Naive B cell (primary cell): ENCODE results near the gene NABP2. TPM values are rescaled to one million over a fixed set of nuclear protein-coding genes. Genes with fewer than 3 reads are reported as not detected.
A peak's percentile ranks its signal among the peaks of the same experiment; 100 is the strongest.

Experiments used
- ATAC-seq, 2 donors: fragments of 150-1000 bp; cut with Tn5 transposase; 2 replicates each; pipeline ENCODE4 v1.10.0; 2021; ENCODE audit warnings: low read depth in 2 of 2, mild to moderate bottlenecking in 2 of 2, moderate library complexity in 2 of 2
- DNase-seq: peaks from one replicate; pipeline ENCODE4 v3.0.0; 2022
- H3K27ac Mint-ChIP-seq, 6 donors: one replicate each; pipeline ENCODE4 v1.8.0; 2020 to 2022; ENCODE audit warnings: mild to moderate bottlenecking in 6 of 6, mixed read lengths in 6 of 6, moderate library complexity in 5 of 6, inconsistent platforms in 2 of 6
- H3K27me3 Mint-ChIP-seq, 3 donors: one replicate each; pipeline ENCODE4 v1.8.0; 2021 to 2022; ENCODE audit warnings: mixed read lengths in 3 of 3, mild to moderate bottlenecking in 1 of 3
- H3K36me3 Mint-ChIP-seq, 2 donors: one replicate each; pipeline ENCODE4 v1.8.0; 2020 to 2022; ENCODE audit warnings: mixed read lengths in 2 of 2, inconsistent platforms in 1 of 2, mild to moderate bottlenecking in 1 of 2
- H3K4me1 Mint-ChIP-seq, 3 donors: one replicate each; pipeline ENCODE4 v1.8.0; 2020 to 2022; ENCODE audit warnings: mixed read lengths in 3 of 3, inconsistent platforms in 1 of 3, mild to moderate bottlenecking in 1 of 3, moderate library complexity in 1 of 3
- H3K4me3 Mint-ChIP-seq, 8 donors: one replicate each; pipeline ENCODE4 v1.8.0; 2020 to 2022; ENCODE audit warnings: mild to moderate bottlenecking in 8 of 8, mixed read lengths in 8 of 8, moderate library complexity in 8 of 8, inconsistent platforms in 2 of 8
- H3K9me3 Mint-ChIP-seq, 7 donors: one replicate each; pipeline ENCODE4 v1.8.0; 2020 to 2022; ENCODE audit warnings: mixed read lengths in 7 of 7, mild to moderate bottlenecking in 5 of 7, inconsistent platforms in 2 of 7, moderate library complexity in 1 of 7
- polyA plus RNA-seq, 6 donors: library from polyadenylated mRNA; unstranded; fragments of 300-500 nt; fragmentation: Illumina TruSeq; gene quantifications; one replicate each; pipeline ENCODE4 v1.2.3, GENCODE V29; 2021; ENCODE audit warnings: low read depth in 6 of 6

NABP2 gene
- polyA plus RNA-seq, 6 donors from 2014 or later = 0.73 to 5.7 (median 3.9) TPM

DNA sequence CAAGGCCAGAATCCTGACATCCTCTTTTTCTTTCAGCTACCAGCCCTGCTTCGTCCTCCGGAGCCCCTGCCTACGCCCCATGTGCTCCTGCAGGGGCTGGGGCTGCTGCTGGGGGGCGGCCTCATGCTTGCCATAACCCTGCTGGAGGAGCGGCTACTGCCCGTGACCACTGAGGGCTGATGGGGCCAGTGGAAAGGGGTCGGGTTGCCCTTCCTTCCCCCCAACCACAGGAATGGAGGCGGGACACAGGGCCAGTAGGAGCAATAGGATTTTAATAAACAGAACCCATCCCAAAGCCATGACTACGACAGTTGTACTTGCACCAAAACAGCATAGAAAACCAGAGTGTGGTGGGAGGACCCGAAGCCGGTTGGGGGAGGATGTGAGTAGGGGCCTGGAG is 13.4 kb downstream of the NABP2 start:
- no peak for DNase-seq
- Mint-ChIP-seq H3K27ac (peak overlapping the region in 1 of 6 donors; percentile 33), H3K9me3 (no peaks in the 10 kb centered on the region), H3K4me3 (no peak overlapping the region), H3K27me3 (no peaks in the 10 kb centered on the region), H3K36me3 (peaks cover 0 to 11% of the 10 kb centered on the region in 2 donors), H3K4me1 (peaks cover 3 to 16% (median 8%) of the 10 kb centered on the region in 3 donors)
- no peak for ATAC-seq

DNA sequence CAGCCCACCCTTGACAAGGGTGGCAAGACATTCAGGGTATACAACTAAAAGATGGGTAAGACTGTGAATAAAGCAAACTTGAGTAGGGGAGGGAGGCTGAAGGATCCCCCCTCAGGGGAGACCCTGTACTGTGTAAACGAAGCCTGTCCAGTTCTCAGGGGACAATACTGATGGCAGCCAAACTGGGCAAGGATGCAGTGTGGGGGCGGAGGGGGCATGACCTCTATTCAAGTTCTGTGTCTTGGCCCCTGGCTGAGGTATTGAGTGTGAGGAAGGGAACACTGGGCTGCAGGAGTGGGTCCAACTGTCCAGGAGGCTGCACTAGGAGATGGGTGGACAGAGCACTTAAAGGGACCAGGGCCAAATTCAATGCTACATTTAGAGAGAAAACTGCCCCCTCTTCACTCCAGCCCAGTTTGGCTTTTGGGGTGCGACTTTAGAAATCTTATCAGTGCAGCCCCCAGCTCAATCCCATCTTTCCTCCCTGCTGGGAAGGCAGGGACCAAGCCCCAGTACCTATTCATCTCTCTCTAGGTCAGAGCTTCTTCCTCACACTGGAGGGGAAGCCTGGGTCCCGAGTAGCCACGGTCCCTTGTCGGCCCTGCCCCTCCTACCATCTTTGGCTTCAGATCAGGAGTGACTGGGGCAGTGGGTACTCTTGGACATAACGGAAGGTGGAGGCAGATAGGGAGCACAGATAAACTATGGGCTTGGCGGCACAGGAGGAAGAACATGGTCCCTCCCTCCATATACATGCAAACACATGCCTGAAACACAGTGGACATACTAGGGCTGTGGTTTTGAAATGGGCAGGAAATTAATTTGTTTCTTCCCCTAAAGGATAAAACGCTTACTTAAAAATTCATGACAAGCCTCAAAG is 17.5 kb downstream of the NABP2 start:
- Mint-ChIP-seq H3K27ac (peak overlapping the region in 3 of 6 donors; percentile 64 to 75 (median 71)), H3K4me3 (peak overlapping the region in 1 of 8 donors; percentile 56), H3K9me3 (no peaks in the 10 kb centered on the region), H3K27me3 (no peaks in the 10 kb centered on the region), H3K4me1 (peaks cover 3 to 13% (median 9%) of the 10 kb centered on the region in 3 donors), H3K36me3 (peaks cover 5 to 13% of the 10 kb centered on the region in 2 donors)
- ATAC-seq = no peak
- DNase-seq = no peak

DNA sequence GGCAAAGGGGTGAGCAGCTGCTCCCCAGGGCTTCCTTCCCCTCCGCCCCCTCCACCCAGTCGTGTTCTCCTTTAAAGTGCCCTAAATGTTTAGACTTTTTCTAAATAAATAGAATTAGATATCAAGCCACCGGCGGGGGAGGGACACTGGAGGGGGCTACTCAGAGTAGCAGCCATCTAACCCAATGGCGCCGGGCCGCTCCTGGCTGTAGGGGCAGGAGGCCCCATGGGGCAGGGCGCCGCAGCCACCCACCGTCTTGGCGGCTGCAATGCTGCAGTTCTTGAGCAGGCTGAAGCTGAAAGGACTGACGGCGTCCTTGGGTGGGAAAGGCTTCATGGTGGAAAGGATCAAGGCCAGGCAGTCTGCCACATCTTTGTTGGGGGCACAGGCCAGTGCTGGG is 18.8 kb downstream of the NABP2 start:
- no peak overlapping the region for H3K27ac Mint-ChIP-seq
- peaks cover 3 to 17% (median 9%) of the 10 kb centered on the region in 3 donors for H3K4me1 Mint-ChIP-seq
- H3K9me3 Mint-ChIP-seq = no peaks in the 10 kb centered on the region
- H3K27me3 Mint-ChIP-seq = no peaks in the 10 kb centered on the region
- DNase-seq = no peak
- H3K4me3 Mint-ChIP-seq = no peak overlapping the region
- no peak for ATAC-seq
- H3K36me3 Mint-ChIP-seq = peaks cover 5 to 13% of the 10 kb centered on the region in 2 donors

DNA sequence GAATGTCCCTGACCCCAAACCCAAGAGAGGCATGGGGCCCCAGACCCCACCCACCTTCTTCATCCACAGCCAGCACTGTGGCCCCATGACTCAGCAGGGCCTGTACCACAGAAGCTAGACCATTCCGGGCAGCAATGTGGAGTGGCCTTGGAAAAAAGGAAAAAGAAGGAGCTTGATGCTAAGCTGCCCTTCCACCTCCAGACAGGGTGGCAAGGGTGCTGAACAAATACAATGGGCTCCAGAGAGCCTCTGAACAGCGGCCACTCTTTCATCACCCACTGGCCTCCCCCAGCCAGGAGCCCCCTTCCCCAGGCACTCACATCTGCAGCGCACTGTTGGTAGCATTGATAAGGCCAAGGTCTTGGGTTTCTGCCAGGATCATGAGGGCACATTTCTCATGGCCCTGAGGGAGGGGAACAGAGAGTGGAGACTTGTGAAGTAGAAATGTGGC is 19.6 kb downstream of the NABP2 start:
- no peak for DNase-seq
- Mint-ChIP-seq H3K27me3 (no peaks in the 10 kb centered on the region), H3K4me1 (peaks cover 3 to 17% (median 9%) of the 10 kb centered on the region in 3 donors), H3K36me3 (peaks cover 5 to 13% of the 10 kb centered on the region in 2 donors), H3K9me3 (no peaks in the 10 kb centered on the region), H3K4me3 (no peak overlapping the region), H3K27ac (no peak overlapping the region)
- no peak for ATAC-seq

DNA sequence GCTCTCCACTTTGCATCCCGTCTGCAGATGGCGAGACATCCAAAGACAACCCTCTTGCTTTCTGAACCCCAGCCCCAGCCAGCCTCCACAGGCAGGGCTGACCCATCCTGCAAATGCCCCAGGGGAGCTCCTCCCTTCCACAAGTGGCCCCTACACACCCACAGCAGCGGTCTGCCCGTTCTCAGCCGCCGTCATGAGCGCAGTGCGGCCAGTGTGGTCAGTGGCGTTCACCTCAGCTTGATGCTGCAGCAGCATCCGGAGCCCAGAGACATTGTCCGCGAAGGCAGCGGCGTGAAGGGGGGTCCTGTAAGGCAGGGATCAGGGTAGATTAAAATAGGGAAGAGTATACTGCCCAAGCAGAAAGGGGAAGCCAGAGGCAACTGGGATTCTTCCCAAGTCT is 20.4 kb downstream of the NABP2 start:
- Mint-ChIP-seq H3K27ac (peak overlapping the region in 1 of 6 donors; percentile 49), H3K27me3 (no peaks in the 10 kb centered on the region), H3K4me1 (peaks cover 3 to 17% (median 9%) of the 10 kb centered on the region in 3 donors), H3K9me3 (no peaks in the 10 kb centered on the region), H3K4me3 (no peak overlapping the region), H3K36me3 (peaks cover 5 to 13% of the 10 kb centered on the region in 2 donors)
- DNase-seq (no peak), ATAC-seq (no peak)

DNA sequence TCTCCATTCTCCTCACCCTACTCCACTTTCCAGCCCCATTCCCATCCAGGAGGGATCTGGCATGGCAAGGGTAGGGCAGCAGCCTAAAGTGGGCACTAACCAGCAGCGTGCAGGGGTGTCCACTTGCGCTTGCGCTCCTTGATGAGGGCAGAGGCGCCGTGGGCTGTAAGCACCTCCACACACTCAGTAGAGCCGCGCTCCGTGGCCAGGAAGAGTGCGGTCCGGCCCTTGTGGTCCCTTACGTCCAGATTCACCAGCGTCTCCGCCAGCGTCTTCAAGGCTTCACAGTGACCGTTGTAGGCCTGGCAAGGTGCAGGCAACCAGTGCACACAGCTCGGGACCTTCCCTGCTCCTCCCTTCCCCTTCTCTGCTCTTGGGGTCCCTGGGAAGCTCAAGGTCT is 23.8 kb downstream of the NABP2 start:
- Mint-ChIP-seq H3K4me1 (peaks cover 0 to 8% (median 0%) of the 10 kb centered on the region in 3 donors), H3K36me3 (peaks cover 0 to 10% of the 10 kb centered on the region in 2 donors), H3K27ac (no peak overlapping the region), H3K27me3 (no peaks in the 10 kb centered on the region), H3K4me3 (no peak overlapping the region), H3K9me3 (no peaks in the 10 kb centered on the region)
- ATAC-seq (no peak), DNase-seq (no peak)

DNA sequence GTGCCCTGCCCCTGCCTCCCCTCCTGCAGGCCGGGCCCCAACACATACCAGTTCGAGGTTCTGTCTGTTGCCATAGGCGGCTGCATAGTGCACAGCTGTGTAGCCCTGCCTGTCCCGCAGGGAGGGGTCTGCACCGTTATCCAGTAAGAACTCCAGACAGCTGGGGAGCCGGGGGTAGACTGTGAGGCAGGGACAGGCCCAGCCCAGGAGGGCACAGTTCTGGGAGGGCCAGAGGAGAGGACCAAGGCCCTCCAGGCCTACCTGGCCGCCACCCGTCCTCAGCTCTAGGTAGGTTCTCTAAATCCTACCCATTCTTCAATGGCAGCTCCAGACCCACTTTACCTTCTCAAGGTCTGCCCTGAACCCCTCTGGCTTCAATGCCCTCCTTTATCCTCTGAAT is 24.6 kb downstream of the NABP2 start:
- Mint-ChIP-seq H3K4me1 (peaks cover 0 to 8% (median 0%) of the 10 kb centered on the region in 3 donors), H3K4me3 (no peak overlapping the region), H3K27me3 (no peaks in the 10 kb centered on the region), H3K27ac (peak overlapping the region in 2 of 6 donors; percentile 77 to 82), H3K36me3 (peaks cover 0 to 10% of the 10 kb centered on the region in 2 donors), H3K9me3 (no peaks in the 10 kb centered on the region)
- DNase-seq = no peak
- no peak for ATAC-seq

DNA sequence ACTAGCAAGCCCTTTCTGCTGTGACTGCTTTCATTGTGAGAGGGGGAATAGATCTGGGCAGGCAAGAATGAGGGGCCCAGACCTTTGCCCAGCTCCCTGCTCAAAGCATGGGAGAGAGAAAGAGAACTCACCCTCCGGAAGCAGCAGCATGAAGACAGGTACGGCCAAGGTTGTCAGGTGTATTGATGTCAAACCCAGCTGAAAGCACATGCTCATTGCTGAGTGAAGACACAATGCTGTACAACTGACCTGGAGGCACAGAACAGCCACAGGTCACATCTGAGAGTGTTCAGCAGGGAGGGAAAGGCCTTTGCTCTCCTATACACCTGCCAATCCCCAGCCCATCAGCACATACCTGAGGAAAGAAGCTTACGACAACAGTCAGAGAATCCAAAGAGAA is 28.5 kb downstream of the NABP2 start:
- Mint-ChIP-seq H3K27ac (no peak overlapping the region), H3K4me1 (peaks cover 15 to 17% (median 15%) of the 10 kb centered on the region in 3 donors), H3K36me3 (peaks cover 5 to 18% of the 10 kb centered on the region in 2 donors), H3K27me3 (no peaks in the 10 kb centered on the region), H3K9me3 (no peaks in the 10 kb centered on the region), H3K4me3 (peak overlapping the region in 1 of 8 donors; percentile 75)
- DNase-seq (no peak), ATAC-seq (no peak)

DNA sequence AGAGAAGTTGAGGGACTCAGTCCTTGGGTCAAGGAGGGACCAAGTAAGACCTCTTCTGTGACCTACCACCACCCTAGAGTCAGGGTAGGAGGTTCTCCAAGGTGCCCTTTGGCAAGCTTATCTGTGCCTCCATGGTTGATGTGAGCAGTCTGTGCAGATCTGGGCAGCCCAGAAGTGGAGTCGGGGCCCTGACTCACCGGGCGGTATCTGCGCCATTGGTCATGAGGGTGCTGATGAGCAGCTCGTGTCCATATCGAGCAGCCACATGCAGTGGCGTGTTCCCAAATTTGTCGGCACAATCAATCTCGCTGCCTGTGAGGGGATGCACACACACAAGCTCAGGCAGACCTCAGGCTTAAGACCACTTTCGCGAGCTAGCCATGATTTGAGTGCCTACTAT is 28.9 kb downstream of the NABP2 start:
- Mint-ChIP-seq H3K27me3 (no peaks in the 10 kb centered on the region), H3K36me3 (peaks cover 5 to 18% of the 10 kb centered on the region in 2 donors), H3K27ac (no peak overlapping the region), H3K4me3 (peak overlapping the region in 1 of 8 donors; percentile 41), H3K4me1 (peaks cover 15 to 17% (median 16%) of the 10 kb centered on the region in 3 donors), H3K9me3 (no peaks in the 10 kb centered on the region)
- no peak for DNase-seq
- ATAC-seq = no peak

DNA sequence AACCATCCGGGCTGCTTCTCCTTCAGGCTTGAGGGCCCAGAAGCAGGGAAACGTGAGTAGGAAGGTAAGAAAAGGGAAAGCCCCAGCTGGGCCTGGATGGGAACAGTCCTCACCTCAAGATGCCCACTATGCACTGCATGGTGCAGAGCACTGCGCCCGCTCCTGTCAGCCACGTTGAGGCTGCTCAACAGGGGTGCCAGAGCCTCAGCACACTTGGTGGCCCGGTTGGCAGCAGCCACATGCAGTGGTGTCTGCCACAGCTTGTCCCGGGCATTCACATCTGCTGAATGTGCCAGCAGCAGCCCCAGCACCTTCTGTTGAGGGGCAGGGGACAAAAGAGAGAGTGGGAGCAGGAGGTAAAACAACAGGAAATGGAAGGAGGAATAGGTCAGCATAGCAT is 31.5 kb downstream of the NABP2 start:
- Mint-ChIP-seq H3K9me3 (no peaks in the 10 kb centered on the region), H3K4me1 (peaks cover 22 to 24% (median 22%) of the 10 kb centered on the region in 3 donors), H3K36me3 (peaks cover 5 to 18% of the 10 kb centered on the region in 2 donors), H3K27ac (peak overlapping the region in 1 of 6 donors; percentile 86), H3K27me3 (no peaks in the 10 kb centered on the region), H3K4me3 (peak overlapping the region in 4 of 8 donors; percentile 7 to 84 (median 80))
- ATAC-seq (no peak), DNase-seq (no peak)

DNA sequence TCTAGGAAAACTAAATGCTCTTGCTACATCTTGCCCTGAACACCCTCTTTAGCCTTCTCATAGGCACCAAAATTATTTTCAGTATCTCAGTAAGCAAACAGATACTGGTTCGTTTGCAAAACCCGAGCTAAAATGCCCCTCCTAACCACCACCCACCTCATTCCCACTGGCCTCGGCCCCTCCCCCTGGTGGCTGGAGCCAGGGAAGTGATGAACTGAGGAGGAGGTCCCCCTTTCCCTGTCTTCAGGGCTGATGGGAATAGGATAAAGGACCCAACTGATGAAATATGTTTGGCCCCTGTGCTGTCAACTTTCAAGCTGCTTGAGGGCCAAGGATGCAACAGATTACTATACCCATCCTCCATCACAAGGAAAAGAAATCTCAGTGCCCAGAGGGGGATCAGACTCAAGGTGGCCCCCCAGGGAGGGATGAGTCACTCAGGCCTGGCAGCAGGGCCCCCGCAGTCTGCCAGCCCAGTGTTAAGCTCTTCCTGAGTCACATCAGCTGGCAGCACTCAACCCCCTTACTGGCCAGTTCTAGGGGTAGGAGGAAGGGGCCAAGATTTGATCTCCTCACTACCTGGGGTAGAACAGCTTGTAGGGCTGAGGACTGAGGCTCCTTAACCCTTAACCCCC is 32.3 kb downstream of the NABP2 start:
- H3K4me1 Mint-ChIP-seq = peaks cover 22 to 24% (median 22%) of the 10 kb centered on the region in 3 donors
- peaks cover 5 to 18% of the 10 kb centered on the region in 2 donors for H3K36me3 Mint-ChIP-seq
- ATAC-seq (no peak), DNase-seq (no peak)
- H3K4me3 Mint-ChIP-seq = peak overlapping the region in 7 of 8 donors; percentile 79 to 93 (median 82)
- peak overlapping the region in 2 of 6 donors; percentile 73 to 86 for H3K27ac Mint-ChIP-seq
- H3K9me3 Mint-ChIP-seq = no peaks in the 10 kb centered on the region
- H3K27me3 Mint-ChIP-seq = no peaks in the 10 kb centered on the region

DNA sequence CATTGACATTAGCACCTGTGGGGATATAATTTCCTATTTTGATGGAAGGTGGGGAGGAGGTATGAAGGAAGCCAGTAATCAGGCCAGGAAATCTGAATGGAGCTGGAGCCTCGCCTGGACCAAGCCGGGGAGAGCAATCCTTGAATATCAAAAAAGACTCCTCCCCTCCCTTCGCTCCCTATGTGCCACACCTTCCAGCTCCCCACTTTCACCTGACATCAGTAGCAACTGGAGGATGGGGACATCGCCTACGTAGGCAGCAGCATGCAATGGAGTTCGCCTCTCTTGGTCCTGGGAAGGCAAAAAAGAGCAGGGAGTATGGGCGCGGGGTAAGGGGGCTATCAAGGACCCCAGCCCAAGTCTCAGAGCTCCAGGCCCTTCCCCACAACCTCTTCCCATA is 32.9 kb downstream of the NABP2 start:
- Mint-ChIP-seq H3K27me3 (no peaks in the 10 kb centered on the region), H3K9me3 (no peaks in the 10 kb centered on the region), H3K4me1 (peaks cover 18 to 24% (median 22%) of the 10 kb centered on the region in 3 donors), H3K27ac (peak overlapping the region in 4 of 6 donors; percentile 2 to 90 (median 80)), H3K4me3 (peak overlapping the region; percentile 79 to 93 (median 86)), H3K36me3 (peaks cover 3 to 18% of the 10 kb centered on the region in 2 donors)
- no peak for ATAC-seq
- DNase-seq = no peak

DNA sequence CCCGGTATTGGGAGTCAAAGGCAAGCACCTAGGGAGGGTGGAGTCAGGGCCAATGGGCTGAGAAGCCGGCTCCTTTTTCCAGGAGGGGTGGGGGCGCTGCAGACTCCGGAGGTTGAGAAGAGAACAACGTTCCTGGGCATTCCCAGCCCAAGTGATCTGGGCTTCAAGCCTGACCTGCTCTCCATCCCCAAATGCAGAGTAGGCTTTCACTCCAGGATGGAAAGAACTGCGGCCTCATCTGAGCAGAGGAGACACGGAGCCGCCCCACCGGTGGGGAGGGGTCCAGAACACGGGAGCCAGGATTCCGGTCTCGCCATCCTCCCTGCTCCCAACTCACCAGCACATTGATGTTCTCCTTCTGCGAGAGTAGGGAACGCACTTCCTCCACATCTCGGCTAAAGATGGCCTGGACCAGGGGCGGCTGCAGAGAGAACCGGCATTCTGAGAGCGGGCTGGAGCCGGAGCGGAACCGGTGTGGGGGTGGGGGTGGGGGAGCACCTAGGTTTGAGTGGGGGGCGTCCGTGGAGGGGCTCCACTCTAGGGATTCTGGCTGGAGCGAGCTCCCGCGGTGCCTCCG is 33.4 kb downstream of the NABP2 start:
- DNase-seq (no peak), ATAC-seq (peak; percentile 10 to 13)
- Mint-ChIP-seq H3K27ac (peak overlapping the region; percentile 2 to 94 (median 67)), H3K27me3 (no peaks in the 10 kb centered on the region), H3K9me3 (no peaks in the 10 kb centered on the region), H3K4me1 (peaks cover 18 to 24% (median 22%) of the 10 kb centered on the region in 3 donors), H3K36me3 (peaks cover 0 to 18% of the 10 kb centered on the region in 2 donors), H3K4me3 (peak overlapping the region; percentile 79 to 93 (median 86))
